HG02763 (cell line): ENCODE results near the gene SYNPO2.
"Not testable (repeated sequence)": the region's sequence is repeated elsewhere in the genome, so short reads cannot be mapped to it uniquely, and the experiment has no call there.

Source experiments
- ATAC-seq: cut with Tn5 transposase; IDR thresholded peaks from one replicate; pipeline ENCODE4 v1.9.1; 2021; ENCODE audit warnings: mild to moderate bottlenecking, moderate library complexity; ENCODE audit not compliant: unreplicated experiment

The SYNPO2 gene

GRCh38 chr4:118888666-118889311, at the start of gene SYNPO2:
Gene SYNPO2, plus strand, starts transcription at chr4:118888854. Its CDS starts 183 bp downstream, at chr4:118889037.
- peak; percentile 67 for ATAC-seq

GRCh38 chr4:118839221-118839927, 49.3 kb upstream of the SYNPO2 start:
- no peak for ATAC-seq

GRCh38 chr4:118842055-118842454, 46.6 kb upstream of the SYNPO2 start:
- ATAC-seq: no peak

- ATAC-seq: no peak
Measured at GRCh38 chr4:118843237-118843636, 45.4 kb upstream of the SYNPO2 start.

- no peak for ATAC-seq
Measured at GRCh38 chr4:118845552-118846050, 43.1 kb upstream of the SYNPO2 start.

- ATAC-seq: no peak
Measured at GRCh38 chr4:118846979-118847378, 41.7 kb upstream of the SYNPO2 start.

- ATAC-seq: no peak
Measured at GRCh38 chr4:118848242-118848641, 40.4 kb upstream of the SYNPO2 start.

- ATAC-seq: no peak
Measured at GRCh38 chr4:118848901-118849300, 39.8 kb upstream of the SYNPO2 start.

- peak; percentile 9 for ATAC-seq
Measured at GRCh38 chr4:118849867-118850487, 38.7 kb upstream of the SYNPO2 start.

- ATAC-seq: peak; percentile 87
Measured at GRCh38 chr4:118850488-118851173, 38.0 kb upstream of the SYNPO2 start.

- no peak for ATAC-seq
Measured at GRCh38 chr4:118857760-118858159, 30.9 kb upstream of the SYNPO2 start.

GRCh38 chr4:118858779-118859178, 29.9 kb upstream of the SYNPO2 start:
- no peak for ATAC-seq

GRCh38 chr4:118865091-118865708, 23.5 kb upstream of the SYNPO2 start:
- ATAC-seq: no peak

- no peak for ATAC-seq
Measured at GRCh38 chr4:118866442-118866841, 22.2 kb upstream of the SYNPO2 start.

GRCh38 chr4:118867311-118868067, 21.2 kb upstream of the SYNPO2 start:
- no peak for ATAC-seq

GRCh38 chr4:118869808-118870342, 18.8 kb upstream of the SYNPO2 start:
- ATAC-seq: no peak

GRCh38 chr4:118872181-118872580, 16.5 kb upstream of the SYNPO2 start:
- ATAC-seq: no peak

GRCh38 chr4:118877797-118878196, 10.9 kb upstream of the SYNPO2 start:
- ATAC-seq: no peak

GRCh38 chr4:118878507-118878906, 10.1 kb upstream of the SYNPO2 start:
- ATAC-seq: not testable (repeated sequence)

- ATAC-seq: no peak
Measured at GRCh38 chr4:118879409-118879808, 9.2 kb upstream of the SYNPO2 start.
